ENCODE results near the gene TROAP.

The TROAP gene

DNA sequence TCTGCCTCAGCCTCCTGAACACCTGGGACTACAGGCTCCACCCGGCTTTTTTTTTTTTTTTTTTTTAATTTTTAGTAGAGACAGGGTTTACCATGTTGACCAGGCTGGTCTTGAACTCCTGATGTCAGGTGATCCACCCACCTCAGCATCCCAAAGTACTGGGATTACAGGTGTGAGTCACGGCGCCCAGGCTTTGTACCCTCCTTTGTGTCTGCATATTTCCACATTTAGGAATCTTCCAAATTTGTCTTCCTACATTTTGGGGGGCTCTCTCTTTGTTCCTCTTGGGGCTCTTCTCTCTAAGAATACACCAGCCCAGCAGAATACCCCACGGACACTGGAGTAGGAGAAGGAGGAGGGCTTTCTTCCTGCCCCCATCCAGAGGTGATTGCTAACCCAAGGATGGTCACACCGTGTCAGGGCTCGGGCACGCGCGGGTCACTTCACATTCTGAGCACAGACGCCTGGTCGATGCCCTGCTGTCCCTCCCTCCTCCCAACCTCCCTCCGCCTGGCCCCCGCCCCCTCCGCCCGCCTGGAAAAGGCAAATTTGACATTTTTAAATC is 21.5 kb downstream of the TROAP start:
- DNase-seq, result no peak

DNA sequence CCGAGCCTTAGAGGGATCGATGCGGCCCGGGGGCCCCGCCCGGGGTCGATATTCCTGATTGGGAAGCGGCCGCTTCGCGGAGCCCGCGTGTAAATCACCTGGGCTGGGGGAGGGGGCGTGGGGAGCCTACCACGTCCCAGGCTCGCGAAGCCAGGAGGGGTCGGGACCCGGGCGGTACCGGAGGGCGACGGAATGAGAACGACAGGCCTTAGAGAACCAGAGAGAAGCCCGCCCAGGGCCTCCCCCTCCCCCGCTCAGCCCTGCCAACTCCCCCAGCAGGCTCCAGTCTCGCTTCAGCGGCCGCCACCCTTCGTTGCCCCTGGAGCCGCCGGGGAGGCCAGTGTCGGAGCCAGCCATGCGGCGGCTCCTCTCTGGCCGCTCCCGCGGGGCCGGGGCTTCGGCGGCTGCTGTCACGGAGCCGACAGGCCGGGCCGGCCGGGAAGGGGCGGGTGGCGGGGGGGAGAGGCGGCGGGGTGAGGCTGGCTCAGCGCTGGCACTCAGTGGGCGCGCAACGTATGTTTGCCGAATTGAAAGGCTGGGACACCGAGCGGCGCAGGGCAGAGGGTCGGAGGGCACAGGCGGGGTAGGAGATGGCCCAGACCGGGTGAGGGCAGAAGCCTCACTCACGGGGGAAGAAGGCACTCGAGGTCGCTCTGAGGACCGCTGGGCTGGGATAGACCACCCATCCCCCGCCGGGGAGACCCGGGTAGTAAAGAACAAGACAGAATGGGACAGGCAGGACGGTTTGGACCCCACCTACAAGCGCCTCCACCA is 22.2 kb downstream of the TROAP start:
- DNase-seq, result peak in 1 of 3 donors; percentile 55

DNA sequence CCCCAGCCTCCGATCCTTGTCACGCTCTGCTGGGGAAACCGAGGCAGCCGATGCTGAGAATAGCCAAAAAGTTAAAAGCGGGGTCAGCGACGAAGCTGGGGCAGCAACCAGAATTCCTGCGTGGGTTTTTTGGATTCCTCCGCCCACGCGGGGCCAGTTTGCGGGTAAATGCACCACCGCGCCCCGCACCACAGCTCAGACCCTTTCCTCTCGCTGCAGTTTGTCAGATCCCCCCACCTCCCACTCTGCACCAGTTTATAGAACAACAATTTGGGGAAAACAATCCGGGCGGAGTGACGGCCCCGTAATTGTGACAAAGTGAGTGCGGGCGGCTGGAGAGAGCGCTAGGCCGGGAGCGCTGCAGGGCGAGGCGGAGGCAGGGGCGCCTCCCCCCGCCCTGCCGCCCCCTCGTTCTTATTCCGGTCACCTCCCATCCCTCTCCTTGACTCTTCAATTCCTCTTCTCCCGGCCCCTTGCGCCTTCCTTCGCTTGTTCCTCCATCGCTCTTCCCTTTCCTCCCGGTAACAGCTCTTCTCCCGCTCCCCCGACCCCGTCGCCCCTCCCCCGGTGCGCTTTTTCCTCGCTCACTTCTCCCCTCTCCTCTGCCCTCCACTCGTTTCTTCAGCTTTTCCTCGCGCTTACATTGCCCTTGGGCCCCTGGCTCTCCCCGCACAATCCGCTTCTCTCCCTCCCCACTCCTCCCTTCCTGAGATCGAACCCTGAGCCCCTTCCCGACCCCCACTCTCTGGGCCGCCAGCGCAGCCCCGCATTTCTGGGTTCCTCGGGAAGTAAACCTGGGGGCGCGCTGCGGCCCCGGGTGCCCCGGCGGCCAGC is 23.0 kb downstream of the TROAP start:
- DNase-seq, result peak in 1 of 3 donors; percentile 36

- peak in 1 of 3 donors; percentile 46 for DNase-seq
Observed at GRCh38 chr12:49346659-49347310, 23.7 kb downstream of the TROAP start, which contains the start of gene DNAJC22. TSS of gene DNAJC22 (plus strand) at chr12:49346888. CDS start at chr12:49348873, 1,985 bp downstream.

DNA sequence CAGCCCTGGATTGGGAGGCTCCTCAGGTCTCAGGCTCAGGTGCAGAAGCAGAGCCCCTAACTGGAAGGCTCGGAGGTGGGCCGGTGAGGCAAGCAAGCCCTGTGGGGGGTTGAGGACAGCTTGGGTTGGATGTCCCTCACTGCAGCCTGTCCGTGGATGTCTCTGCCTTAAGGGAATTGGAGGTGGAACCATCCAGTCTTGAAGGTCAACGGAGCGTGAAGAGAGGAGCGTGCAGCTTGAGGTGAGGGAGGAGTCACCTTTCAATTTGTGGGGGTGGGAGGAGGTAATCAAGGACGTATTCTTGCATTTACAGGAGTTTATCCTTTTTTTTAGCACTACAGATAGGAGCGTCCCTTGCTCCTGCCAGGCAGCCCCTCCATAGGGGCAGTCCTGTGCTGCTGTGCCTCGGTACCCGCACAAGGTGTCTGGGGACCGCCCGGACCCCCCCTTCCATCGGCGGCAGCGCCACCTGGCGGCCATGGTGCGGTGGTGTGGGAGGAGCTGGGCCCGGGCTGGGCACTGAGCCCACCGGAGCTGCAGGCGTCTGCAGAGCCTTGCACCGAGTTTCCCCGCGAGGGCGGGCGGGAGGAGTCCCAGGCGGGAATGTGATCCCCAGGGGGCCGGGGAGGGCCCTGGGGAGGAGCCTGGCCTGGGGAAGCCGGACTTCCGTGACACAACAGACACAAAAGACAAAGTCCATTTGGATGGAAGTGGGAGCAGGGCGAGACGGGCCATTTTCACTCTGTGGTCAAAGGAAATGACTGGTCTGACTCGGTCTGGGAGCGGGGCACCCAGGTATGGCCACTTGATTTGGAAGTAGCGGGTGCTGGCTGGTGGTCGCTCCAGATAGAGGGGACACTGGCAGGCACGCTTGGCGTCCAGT is 24.5 kb downstream of the TROAP start:
- DNase-seq, result peak; percentile 63 to 85 (median 64)

DNA sequence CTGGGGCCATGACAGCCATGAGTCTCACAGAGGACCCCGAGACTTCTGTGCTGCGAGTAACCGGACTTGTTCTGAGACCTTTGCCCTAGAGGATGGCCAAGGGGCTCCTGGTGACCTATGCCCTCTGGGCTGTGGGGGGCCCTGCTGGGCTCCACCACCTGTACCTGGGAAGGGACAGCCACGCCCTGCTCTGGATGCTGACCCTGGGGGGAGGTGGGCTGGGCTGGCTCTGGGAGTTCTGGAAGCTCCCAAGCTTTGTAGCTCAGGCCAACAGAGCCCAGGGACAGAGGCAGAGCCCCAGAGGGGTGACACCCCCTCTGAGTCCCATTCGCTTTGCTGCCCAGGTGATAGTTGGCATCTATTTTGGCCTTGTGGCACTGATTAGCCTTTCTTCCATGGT is 25.7 kb downstream of the TROAP start:
- no peak for DNase-seq

DNA sequence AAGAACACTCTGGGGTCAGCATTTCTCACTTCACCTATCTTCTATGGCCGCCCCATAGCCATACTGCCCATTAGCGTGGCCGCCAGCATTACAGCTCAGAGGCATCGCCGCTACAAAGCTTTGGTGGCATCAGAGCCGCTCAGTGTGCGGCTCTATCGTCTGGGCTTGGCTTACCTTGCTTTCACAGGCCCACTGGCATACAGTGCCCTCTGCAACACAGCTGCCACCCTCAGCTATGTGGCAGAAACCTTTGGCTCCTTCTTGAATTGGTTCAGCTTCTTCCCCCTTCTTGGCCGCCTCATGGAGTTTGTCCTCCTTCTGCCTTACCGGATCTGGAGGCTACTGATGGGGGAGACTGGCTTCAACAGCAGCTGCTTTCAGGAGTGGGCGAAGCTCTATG is 26.2 kb downstream of the TROAP start:
- no peak for DNase-seq

GRCh38 chr12:49352351-49352750 is 29.3 kb downstream of the TROAP start:
- DNase-seq, result no peak

DNA sequence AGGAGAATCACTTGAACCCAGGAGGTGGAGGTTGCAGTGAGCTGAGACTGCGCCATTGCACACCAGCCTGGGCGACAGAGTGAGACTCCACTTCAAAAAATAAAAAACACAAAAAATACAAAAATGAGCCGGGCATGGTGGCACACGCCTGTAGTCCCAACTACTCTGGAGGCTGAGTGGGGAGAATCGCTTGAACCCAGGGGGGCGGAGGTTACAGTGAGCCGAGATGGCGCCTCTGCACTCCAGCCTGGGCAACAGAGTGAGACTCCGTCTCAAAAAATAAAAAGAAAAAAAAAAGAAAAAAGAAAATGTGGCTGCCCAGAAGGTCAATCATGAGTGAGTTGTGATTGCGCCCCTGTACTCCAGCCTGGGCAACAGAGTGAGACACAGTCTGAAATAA is 32.9 kb downstream of the TROAP start:
- no peak for DNase-seq

DNA sequence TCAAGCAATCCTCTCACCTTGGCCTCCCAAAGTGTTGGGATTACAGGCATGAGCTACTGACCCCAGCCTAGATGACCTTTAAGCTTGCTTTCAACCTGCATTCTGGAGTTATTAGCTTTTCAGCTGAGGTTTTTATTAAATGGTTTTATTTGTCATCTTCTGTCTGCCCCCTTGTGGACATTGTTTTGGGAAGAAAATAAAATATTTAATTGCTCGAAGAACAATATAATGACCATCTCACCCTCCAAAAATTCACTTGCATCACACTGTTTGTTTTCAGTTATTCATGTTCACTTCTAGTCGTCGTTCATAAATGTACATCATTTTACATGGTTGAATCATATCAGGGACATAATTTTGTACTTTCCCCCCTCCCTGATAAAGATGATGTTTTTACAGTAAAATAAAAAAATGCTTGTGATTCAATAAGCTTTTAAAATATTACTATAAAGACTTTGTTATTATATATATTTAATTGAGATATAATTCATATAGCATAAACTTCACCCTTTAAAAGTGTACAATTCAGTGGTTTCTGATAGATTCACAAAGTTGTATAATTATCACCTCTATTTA is 34.1 kb downstream of the TROAP start:
- peak; percentile 70 to 80 (median 70) for DNase-seq

- DNase-seq, result peak; percentile 76 to 82 (median 81)
Observed at GRCh38 chr12:49358483-49359141, 35.6 kb downstream of the TROAP start.

DNA sequence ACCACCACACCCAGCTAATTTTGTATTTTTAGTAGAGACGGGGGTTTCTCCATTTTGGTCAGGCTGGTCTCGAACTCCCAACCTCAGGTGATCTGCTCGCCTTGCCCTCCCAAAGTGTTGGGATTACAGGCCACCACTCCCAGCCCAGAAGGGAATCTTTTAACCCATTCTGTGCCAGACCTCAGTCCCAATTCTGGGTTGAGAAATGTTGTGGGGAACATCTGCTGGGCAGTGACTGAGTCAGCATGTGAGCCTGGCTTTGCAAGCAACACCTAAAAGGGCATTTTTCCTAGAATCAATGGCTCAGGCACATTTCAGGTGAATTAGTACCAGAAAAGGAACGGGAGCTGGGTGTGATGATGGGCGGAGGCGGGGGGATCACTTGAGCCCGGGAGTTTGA is 36.6 kb downstream of the TROAP start:
- no peak for DNase-seq

DNA sequence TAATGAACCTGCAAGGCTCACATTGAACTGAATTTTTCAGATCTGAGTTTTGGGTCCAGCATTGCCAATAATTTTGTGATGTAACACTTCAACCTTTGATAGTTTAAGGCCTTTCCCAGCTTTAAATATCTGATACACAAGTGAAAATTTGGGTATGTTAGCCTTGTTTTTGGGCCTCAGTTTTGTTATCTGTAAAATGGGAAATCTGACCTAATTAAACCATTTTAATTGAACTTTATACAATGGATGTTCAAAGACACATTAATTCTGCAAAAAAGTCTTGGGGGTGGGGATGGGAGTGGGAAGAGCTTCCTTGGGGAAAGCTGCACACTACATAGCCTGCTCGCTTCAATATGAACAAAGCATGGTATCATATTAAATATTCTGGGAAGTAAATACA is 39.0 kb downstream of the TROAP start:
- DNase-seq, result no peak

DNA sequence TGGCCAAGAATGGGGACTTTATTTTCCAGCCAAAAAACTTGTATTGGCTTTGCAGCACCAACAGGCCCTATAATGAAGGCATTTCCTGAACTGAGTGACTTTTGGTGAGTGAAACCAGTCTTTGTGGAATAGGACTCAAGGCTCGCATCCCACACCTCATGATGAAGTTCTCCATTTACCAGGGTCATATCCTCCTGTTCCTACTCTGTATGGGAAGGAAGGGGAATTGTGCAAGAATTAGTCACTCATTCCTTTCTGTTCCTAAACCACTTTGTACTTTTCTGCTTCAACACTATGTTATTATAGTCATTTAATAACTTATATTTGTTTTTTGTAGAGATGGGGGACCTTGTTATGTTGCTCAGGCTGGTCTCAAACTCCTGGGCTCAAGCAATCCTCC is 41.9 kb downstream of the TROAP start:
- DNase-seq, result peak; percentile 83 to 93 (median 93)

GRCh38 chr12:49365542-49365941 is 42.5 kb downstream of the TROAP start:
- no peak for DNase-seq

- DNase-seq, result no peak
Observed at GRCh38 chr12:49366096-49366651, 43.1 kb downstream of the TROAP start.

DNA sequence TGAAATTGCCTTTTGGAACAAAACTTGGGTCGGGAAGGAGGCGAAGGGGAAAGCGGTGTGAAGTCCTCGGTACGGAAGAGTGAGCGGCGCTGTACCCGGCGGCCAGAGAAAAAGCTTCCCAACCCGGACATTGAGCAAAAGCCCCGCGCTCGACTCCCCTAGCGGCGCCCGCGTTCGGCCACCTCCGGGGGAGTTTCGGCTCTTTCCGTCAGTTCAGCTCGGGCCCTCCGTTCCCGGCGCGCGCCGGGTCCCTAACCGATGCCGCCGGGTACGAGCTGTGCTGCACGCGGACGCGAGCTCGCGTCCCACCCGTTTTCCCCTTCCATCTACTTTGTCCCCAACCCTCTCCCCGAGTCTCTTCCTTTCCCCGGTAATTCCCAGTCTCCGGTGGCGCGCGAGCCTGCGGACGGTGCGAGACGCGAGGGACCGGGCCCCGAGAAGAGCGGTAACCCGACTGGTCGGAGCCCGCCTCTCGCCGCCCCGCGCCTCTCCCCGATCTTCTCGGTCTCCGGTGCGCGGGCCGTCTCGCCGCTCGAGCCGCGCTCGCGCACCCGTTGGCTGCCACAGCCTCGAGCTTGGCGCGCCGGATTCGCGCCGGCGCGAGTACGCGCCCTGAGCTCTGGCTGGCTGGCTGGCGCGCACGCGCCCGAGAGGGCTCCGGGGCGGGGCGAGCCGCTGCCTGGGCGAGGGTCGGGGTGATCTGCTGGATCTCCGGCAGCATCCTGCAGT is 43.8 kb downstream of the TROAP start:
- DNase-seq, result peak; percentile 92 to 95 (median 92)

- DNase-seq, result peak in 2 of 3 donors; percentile 52 to 85
Observed at GRCh38 chr12:49367381-49368239, 44.6 kb downstream of the TROAP start, which contains the start of gene SPATS2. TSS of gene SPATS2 (plus strand) at chr12:49367462. CDS start at chr12:49461013, 93,551 bp downstream.

- DNase-seq, result no peak
Observed at GRCh38 chr12:49368240-49368600, 45.2 kb downstream of the TROAP start.
